Heart left ventricle (tissue), 13 donors: ENCODE measurements around the gene CENPP.

Experiments used
- CTCF ChIP-seq, 12 donors: fragments of 200-600 bp; sonication (generic) in 4 of 12; IDR thresholded peaks; one replicate each; pipeline versions ENCODE4 v1.5.0 to v1.8.0; 2018 to 2022; ENCODE audit warnings: antibody characterized with exemption in 12 of 12, mild to moderate bottlenecking in 5 of 12
- POLR2A ChIP-seq, 2 donors: fragments of 450-650 bp; IDR thresholded peaks; one replicate each; pipeline ENCODE4 v1.6.1; 2017; ENCODE audit warnings: antibody characterized with exemption in 2 of 2, mild to moderate bottlenecking in 2 of 2, moderate library complexity in 2 of 2
- donor health status: ischemic (EF 13 %, LVEDD 7.1; RV severe dilation, severe dysfunction).
- donor health status: DM: no; HTN: yes; CAD: no.
- donor health status: DM: no; HTN: no; CAD: no.
- donor health status: ischemic (EF 25% LVEDD 6.9; RV normal size, moderate dysfunction).
- donor health status: ischemic (EF 25% LVEDD 5.7; RV mildly dilated, moderate dysfunction).
- donor health status: ischemic (EF 35%, LVEDD 5.7; RV mildly dilated, moderate dysfunction).
- donor health status: nonischemic (EF 11% LVEDD 7.7; RV severe dilation, severe dysfunction).
- donor health status: DM: yes; HTN: yes; CAD: no.
- donor health status: PGD.
- donor health status: ischemic (EF 29% LVEDD 5.4; RV normal size, mild dysfunction).
- donor health status: nonischemic (EF 23%, LVEDD 6.1; RV moderate dilation, normal function).

DNA sequence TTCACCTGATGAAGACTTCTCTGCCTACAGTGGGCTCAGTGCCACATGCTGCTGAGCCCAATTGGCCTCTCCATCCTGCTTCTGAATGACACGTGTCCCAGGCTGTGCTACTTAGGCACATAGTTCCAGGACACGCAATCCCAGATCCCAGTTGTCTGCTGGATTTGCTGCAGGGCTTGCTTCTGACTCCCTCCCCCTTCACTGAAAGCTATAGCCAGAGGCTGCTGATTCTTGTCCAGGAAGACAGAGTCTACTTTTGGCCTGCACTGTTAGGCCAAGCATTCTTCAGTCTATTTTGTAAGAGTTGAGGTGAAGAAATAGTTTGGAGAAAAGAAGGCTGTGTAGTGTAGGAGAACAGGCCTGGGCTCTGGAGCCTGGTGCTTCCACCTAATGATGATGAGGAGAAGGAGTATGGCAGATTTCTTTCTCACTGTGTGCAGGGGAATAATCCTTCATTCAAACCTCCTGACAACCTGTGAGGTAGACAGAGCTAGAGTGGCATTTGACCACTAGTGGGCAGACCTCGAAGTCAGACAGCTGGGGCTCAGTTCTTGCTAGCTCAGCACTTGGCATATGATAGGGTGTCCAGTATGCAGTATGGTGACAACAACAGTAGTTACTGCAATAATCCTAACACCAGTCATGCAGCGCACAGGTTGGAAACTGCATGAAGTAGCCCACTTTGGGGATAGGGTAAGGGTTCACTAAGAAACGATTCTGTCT lies 176.1 kb downstream of the CENPP start:
- TF ChIP-seq CTCF (IDR thresholded peaks at IDR 0.05), result peak in 10 of 12 donors; percentile 23 to 54 (median 33)
- no peak for TF ChIP-seq POLR2A (IDR thresholded peaks at IDR 0.05)
